GM19463 (cell line): ENCODE results near the gene NUMA1.

Experiments
- ATAC-seq: cut with Tn5 transposase; IDR thresholded peaks from one replicate; pipeline ENCODE4 v1.9.1; 2021; ENCODE audit warnings: mild to moderate bottlenecking, moderate library complexity; ENCODE audit not compliant: unreplicated experiment

Gene NUMA1

DNA sequence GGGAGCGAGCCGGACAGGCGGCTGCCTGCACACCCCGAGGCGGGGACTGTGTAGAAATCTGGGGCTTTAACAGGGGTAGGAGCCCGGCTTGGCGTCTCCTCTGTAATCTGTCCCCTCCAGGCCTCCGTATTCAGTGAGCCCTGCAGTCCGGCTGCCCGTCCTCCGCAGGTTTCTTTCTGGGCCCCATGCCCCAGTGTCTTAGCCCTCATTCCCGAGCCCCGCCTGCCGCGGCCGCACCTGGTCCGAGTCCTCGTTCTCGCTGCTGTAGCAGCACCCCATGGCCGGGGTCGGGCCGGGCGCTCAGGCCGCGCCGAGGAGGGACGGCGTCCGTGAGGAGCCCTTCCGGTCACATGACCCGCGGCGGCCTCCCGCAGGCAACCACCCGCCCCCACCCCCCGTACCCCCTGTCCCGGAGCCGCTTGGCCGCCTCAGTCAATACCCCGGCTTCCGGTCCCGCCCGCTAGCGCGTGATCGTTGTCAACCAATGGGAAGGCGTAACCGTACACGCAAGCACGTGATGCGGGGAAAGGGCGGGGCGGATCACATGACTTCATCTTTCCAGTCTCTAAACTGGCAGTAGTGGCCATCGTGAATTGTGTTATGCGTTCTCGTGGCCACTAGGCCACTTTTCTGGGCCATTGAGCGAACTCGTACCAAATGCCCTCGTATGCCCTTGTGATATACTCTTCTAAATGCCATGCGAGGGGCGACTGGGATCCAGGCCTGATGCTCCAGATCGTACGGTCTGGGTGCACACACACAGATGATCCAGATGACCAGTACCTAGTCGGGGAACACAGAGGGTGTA is 22.8 kb upstream of the NUMA1 start, which contains the start of gene LAMTOR1:
Gene LAMTOR1 (minus strand): TSS at position 352 of the 808 bp plus-strand sequence. CDS start 73 bp downstream, at position 279.
- peak; percentile 94 for ATAC-seq

DNA sequence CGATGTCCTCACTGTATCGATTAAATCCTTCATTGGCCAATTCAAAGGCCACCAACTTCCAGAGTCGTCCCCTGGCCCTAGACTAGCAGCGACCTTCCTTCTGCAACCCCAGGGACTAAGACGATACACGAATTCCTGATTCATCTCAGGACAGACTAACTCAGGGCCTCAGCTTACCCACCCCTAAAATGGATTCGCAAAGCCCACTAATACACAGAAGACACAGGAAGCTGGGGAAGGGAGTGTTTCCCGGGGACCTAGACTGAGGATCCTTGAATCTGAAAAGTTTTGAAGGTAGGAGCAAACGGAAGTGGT is 22.2 kb upstream of the NUMA1 start:
- ATAC-seq: no peak

DNA sequence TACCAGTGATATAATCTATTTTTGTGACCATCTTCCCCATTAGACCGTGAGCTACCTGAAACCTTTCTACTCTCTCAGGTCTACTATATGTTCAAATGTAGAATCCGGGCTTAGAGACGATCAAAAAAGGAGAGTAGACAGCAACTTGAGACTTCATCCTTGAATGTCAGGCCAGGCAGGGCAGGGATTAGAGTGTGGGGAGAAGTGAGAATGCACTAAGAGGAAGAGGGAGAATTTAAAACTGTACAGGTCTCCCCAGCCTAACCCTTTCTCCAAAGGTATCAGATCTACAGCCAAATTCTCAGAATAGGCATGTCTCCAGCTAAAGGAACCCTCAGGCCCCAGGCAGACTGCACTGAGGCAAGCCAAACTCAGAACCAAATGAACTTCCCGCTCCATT is 21.8 kb upstream of the NUMA1 start:
- ATAC-seq: no peak

DNA sequence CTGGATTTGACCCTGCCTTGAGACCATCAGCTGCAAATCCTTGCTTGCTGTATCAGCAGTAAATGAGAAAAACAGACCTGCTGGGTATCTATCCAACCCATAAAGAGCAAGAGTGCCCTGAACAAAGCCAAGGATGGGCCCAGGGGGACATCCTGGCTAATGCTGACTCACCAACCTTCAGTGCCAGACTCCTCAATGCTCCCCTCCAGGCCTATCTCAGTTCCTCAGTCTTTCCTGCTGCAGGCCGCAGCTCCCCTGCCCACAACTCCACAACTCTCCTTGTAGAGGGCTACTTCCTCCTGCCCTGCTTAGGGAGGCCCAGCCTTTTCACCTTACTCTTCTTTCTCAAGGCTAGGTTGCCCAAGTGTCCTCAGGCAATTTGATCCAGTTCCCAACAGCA is 20.1 kb upstream of the NUMA1 start:
- no peak for ATAC-seq

DNA sequence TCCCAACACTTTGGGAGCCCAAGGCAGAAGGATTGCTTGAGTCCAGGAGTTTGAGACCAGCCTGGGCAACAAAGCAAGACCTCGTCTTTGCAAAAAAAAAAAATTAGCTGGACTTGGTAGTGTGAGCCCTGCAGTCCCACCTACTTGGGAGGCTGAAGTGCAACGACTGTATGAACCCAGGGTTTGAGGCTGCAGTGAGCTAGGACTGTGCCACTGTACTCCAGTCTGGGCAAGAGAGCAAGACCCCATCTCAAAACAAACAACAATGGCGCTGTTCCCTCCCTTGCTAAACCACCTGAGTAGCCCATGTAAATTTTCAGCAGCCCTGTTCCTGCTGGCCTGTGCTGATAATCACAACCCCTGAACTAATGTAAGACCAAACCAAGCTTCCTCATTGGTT is 19.7 kb upstream of the NUMA1 start:
- ATAC-seq: no peak

DNA sequence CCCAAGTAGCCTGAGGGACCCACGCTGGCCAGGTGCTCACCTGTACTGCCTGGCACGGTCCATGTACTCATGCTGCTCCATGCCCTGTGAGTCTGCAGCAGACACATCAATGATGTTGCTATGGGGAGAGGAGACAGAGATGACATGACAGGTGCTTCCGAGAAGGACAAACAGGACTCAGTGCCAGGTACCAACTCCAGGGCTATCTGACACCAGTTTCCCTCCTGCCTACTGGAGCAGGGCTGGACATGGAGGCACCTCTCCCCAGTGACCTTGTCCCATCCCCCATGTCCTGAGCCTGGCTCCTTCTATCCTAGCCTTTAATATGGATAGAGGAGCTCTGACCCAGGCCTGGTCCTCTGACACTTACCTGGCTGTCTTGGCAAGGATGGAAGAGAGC is 18.4 kb upstream of the NUMA1 start:
- no peak for ATAC-seq

DNA sequence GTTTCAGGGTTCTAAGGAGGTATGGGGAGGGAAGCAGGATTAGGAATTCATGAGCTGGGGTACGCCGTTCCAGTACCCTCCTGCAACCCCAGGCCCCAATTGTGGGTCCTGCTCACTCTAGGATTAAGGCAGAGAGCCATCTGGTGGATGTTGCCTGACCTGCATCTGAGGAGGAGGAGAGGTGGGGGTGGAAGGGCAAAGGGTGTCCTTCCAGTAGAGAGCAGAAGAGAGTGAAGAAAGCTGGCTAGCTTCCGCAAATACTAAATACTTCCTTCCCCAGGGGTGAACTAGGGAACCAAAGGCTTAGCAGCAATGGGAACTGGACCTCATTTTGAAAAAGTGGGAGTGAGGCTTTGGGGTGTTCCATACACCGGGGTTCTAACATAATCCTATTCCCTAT is 10.9 kb upstream of the NUMA1 start:
- ATAC-seq: no peak

DNA sequence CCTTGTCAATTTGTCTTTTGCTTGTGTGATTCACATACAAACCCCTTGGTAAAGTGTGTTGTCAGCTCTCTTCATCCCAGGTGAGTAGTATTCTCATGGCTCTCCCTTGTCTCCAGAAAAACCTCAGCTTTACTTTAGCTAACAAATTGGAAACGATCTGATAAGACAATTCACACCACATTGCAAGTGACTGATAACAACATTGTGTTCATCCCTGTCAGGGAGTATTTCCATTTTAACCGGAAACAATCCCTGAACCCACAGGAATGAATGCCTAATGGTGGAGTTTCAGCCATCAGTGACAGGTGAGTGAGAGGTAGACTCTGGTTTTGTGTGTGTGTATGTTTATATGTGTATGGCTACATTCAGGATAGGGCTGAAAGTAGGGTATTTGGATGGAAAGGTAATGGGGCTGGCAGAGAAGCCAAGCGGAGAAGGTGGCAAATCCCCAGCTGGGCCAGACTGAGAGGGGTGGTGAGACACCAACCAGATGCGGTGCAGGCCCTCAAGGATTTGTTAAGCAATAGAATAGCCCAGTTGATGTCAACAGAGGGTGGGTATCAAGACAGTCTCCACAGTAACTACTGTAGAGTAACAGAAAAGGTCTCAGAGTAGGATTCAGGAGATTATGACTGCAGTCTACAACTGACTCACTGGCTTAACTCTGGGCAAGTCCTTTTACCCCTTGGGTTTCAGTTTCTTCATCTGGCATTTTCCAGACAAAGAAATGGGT is 7.9 kb upstream of the NUMA1 start:
- no peak for ATAC-seq

DNA sequence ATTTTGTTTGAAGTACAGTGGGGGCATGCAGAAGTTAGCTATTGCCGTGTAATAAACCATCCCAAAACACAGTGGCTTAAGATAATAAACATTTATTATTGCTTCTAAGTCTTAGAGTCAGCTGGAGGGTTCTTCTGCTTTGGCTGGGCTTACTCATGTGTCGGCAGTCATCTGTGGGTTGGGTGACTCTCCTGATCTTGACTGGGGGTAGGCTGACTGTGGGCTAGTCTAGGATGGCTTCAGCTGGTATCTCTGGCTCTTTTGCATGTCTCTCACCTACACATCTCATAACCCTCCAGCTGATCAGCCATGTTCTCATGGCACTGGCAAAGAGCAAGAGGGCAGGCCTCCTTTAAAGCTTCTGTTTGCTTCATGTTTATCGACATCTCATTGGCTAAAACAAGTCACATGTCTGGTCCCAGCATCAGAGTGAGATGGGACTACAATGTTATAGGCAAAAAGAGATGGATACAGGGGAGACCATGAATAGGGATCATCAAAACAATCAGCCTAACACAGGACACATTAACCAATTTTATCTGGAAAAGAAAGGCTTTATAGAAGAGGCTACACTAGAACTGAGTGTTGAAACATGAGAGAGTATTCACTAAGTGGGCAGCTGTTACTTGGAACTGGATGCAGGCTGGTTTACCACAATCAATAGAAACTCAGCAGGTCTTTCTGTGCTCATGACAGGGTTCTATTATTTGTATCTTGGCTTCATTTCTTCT is 5.4 kb upstream of the NUMA1 start:
- no peak for ATAC-seq

DNA sequence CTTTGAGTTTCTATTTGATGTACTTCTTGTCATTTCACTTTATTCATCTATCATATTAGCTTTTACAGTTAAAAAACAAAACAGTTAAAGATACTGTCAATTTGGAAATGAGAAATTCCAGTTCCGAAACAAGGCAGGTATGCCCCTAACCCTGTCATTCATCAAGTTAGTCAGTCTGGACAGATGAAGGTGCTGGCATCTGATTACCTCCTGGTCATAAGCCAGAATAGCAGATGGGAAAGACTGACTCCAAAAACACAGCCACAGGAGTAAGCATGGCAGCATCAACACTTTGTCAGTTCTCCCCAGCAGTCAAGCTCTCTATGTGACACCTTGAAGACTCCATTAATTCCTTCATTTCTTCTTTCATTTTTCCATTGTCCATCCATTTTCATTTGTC is 4.6 kb upstream of the NUMA1 start:
- ATAC-seq: no peak

DNA sequence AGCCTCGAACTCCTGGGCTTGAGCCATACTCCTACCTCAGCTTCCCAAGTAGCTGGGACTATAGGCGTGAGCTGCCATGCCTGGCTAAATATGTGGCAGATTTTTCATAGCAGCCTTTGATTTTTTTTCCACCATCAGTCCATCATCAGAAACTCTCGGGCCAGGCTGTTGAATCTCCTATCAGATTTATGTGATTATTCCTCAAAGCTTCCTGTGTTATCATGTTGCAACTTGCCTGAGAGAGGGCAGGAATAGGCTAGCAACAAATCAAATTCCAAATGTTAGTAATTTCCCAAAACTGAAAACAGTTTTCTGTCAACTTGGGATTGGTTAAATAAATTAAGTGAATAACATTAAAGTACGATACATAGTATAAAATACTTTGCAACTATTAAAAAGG is 3.7 kb upstream of the NUMA1 start:
- no peak for ATAC-seq

DNA sequence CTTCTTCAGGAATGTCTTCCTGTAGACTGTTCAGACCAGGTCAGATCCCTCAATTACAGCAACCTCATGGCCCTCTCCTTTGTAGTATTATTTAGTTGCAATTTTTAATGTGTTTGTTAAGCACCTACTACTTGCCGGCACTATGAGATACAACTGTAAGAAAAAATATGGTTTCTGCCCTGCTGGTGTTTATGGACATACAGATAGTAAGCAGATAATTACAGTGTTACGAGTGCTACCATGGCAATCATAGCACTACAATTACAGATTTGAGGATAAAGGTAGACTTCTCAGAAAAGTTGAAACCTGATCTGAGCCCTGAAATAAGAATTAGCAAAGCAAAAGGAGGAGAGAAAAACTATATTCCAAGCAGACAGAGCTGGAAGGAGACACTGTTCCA is 3.1 kb upstream of the NUMA1 start:
- ATAC-seq: no peak

DNA sequence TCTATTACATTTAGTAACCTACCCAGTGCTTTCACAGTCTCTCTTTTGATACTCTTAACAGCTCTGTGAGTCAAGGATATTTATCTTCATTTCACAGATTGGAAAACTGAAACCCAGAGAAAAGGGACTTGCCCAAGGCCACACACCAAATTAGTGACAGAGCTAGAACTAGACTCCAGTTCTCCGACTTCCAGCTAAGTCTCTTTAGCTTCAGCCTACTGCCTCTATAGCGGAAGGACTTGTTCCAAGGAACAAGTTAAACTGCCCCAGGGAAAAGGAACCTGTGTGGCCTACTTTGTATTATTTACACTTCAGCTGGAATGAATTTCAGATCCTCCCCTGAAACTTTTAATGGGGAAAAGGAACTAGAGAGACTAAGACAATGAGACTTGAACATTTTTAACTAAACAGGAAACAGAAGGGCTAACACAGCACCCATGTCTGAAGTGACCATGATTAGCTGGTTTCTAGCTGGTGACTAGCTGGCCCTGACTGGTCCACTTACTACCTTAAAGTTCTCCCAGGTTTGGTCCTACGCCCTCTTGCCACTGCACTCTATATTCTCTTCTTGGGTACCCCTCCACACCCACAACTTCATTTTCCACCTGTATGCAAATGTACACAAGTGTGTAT is 1.6 kb upstream of the NUMA1 start:
- ATAC-seq: no peak

DNA sequence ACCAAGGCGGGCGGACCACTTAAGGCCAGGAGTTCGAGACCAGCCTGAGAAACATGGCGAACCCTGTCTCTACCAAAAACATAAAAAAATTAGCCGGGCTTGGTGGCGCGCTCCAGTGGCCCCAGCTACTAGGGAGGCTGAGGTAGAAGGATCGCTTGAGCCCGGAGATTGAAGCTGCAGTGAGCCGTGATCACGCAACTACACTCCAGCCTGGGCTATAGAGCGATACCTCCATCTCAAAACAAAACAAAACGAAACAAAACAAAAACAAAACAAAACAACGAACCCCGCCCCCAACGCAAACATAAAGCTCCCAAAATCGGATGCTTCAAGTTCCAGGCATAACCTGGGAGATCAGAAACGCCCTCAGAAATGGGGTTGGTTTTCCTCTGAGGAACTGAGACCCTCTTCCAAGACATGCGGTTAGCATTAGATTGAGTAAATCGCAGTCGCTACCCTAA is 872 bp upstream of the NUMA1 start:
- ATAC-seq: no peak

DNA sequence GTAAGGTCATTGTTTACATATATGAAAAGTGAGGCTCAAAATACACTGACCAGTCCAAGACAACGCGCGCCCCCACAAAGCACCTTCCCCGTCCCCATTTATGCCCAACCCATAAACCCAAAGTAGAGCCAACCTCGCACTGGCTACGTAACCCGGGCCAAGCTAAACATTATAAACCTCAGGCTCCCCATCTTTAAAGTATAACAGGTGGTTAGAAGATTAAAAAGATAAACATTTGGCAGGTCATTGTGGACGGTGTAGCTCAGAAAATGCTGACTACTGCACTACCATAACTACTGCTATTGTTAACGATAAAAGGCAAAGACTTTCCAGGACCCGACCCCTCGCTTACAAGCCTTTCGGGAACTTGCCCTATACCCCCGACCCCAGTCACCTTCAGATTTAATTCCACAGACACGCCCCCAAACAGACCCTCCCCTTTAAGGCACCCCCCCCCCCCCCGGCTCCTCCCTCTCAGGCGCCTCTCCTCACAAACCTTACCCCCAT is 470 bp downstream of the NUMA1 start:
- no peak for ATAC-seq

DNA sequence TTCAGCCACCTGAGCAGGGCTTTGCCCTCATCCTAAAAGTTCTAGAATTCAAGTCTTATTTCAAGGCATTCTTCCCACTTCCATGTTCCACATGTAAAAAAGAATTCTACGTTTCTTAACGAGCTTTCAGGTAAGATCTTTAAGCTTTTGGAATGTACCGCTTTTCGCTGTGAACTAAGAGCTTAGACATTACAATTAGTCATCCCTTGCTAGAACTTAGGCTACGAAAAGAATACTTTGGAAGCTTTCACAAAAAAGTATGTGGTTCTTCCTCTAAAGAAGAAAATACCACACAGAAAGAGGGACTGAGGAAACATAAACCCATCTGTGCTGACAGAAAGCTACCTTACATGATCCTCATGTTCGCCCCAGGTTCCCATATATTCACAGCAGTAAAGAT is 1.9 kb downstream of the NUMA1 start:
- ATAC-seq: no peak

DNA sequence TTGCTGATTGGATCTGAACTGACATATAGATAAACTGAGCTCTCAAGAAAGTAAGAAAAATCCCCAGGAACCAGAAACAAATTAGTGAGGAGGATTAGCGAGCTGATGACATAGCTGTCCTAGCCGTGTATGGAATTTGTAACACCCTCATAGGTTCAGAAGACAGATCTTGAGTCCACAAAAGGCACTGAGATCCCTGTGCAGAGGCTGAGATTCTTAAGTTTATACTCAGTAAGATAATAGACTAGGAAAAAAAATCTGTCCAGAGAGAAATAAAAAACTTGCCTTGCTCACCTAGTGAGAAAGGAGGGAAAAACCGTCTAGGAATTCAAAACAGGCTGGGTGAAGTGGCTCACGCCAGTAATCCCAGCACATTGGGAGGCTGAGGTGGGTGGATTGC is 4.6 kb downstream of the NUMA1 start:
- no peak for ATAC-seq

DNA sequence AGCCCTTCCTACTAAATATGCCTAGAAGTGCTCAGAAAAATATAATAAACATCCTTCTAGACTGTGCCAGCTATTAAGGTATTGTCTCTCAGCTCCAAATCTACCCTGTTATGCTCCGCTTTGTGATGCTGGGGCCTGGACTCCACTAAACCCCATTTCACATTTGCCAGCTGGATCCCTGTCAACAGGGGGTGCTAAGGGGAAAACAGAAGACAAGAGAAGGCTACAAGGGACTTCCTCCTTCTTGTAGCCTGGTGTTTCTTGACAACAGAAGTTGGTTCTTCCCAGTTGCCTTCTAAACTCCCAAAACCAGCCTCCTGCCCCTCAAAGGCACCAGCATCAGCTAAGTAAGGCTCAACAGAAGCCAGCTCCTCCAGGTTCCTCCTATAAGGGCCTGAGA is 5.2 kb downstream of the NUMA1 start:
- no peak for ATAC-seq

DNA sequence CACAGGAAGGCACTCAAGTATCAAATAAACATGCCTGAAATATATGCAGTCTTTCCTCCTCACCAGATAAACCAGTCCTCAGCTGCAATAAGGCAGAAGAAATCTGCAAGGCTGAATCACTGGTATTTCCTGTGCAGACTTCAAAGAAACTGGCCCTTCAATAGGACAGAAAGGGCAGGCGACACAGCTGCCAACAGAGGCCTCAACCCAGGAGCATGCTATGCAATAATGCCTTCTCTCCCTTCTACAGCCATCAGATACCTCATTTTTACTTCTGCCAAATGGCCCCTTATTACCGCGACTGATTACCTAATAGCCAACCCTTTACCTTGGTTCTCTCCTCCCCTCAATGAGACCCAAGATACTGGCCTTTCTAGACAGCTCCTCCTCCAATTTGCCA is 8.0 kb downstream of the NUMA1 start:
- ATAC-seq: no peak

DNA sequence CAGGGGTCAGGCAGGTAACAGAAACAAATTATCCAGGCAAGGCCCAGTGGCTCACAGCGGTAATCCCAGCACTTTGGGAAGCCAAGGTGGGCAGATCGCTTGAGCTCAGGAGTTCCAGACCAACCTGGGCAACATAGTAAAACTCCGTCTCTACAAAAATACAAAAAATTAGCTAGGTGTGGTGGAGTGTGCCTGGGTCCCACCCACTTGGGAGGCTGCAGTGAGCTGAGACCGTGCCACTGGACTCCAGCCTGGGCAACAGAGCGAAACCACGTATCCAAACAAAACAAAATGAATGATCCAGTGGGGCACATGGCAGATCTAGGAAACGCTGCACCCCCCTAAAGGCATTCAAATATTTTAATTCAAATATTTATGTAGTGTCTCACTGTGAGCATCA is 9.9 kb downstream of the NUMA1 start:
- ATAC-seq: no peak

DNA sequence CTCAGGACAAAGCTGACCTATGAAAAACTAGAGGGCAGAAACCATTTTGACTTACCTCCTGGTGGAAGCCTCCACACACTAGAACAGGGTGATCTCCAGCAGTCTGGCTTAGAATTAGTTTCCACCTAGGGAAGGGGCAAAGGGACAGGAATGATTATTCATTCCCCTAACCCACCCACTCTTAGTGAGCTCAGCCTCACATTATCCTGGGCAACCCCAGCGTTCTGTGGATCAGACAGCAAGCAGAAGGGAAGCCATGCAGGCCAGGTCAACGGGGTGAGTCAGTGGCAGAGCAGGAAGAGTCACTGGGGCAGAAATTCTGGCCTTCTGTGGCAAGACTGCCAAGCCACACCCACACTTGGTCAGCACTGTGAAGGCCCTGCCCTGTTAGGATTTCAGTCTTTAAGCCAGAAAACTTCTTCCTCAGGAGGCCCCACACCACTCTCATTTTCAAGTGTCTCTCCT is 10.5 kb downstream of the NUMA1 start:
- peak; percentile 85 for ATAC-seq
